GM23248 (cell line): ENCODE data around the gene C1QTNF1. TPM values are rescaled to one million over a fixed set of nuclear protein-coding genes. Genes with fewer than 3 reads are reported as not detected.

ENCODE experiments used
- DNase-seq: peaks from one replicate; pipeline ENCODE4 v3.0.0-alpha.2; 2015
- H2AFZ ChIP-seq: fragments of 200-600 bp; sonication (generic); 2 replicates; pipeline ENCODE4 v1.6.1; 2016; ENCODE audit warnings: antibody characterized with exemption
- H3F3A ChIP-seq: fragments of 200-600 bp; sonication (generic); 2 replicates; pipeline ENCODE4 v1.6.1; 2016; ENCODE audit warnings: mild to moderate bottlenecking, antibody characterized with exemption, mixed run types; ENCODE audit not compliant: insufficient read depth
- H3K27ac ChIP-seq: fragments of 200-600 bp; sonication (generic); 2 replicates; pipeline ENCODE4 v1.5.1; 2016; ENCODE audit warnings: mild to moderate bottlenecking
- H3K27me3 ChIP-seq: fragments of 200-600 bp; sonication (generic); replicated peaks from 2 replicates; pipeline ENCODE4 v1.6.1; 2016; ENCODE audit warnings: mild to moderate bottlenecking; ENCODE audit not compliant: insufficient read depth
- H3K36me3 ChIP-seq: fragments of 200-600 bp; sonication (generic); 2 replicates; pipeline ENCODE4 v1.6.1; 2016; ENCODE audit warnings: low read depth, mild to moderate bottlenecking
- H3K4me1 ChIP-seq: fragments of 200-600 bp; sonication (generic); 2 replicates; pipeline ENCODE4 v1.6.1; 2016; ENCODE audit warnings: mild to moderate bottlenecking; ENCODE audit not compliant: insufficient read depth
- H3K4me2 ChIP-seq: fragments of 200-600 bp; sonication (generic); one replicate; pipeline ENCODE4 v1.6.1; 2016; ENCODE audit warnings: mild to moderate bottlenecking; ENCODE audit not compliant: unreplicated experiment
- H3K4me3 ChIP-seq: fragments of 200-600 bp; sonication (generic); 2 replicates; pipeline ENCODE4 v1.5.1; 2016; ENCODE audit warnings: mild to moderate bottlenecking
- H3K79me2 ChIP-seq: fragments of 200-600 bp; sonication (generic); 2 replicates; pipeline ENCODE4 v1.6.1; 2016; ENCODE audit warnings: mild to moderate bottlenecking; ENCODE audit not compliant: insufficient read depth
- H3K9ac ChIP-seq: fragments of 200-600 bp; sonication (generic); 2 replicates; pipeline ENCODE4 v1.6.1; 2016; ENCODE audit warnings: mild to moderate bottlenecking
- H3K9me2 ChIP-seq: fragments of 200-600 bp; sonication (generic); 2 replicates; pipeline ENCODE4 v1.6.1; 2016; ENCODE audit warnings: mixed run types, mild to moderate bottlenecking, moderate library complexity; ENCODE audit not compliant: insufficient read depth
- H3K9me3 ChIP-seq: fragments of 200-600 bp; sonication (generic); one replicate; pipeline ENCODE4 v1.6.1; 2017; ENCODE audit warnings: low read depth
- H4K20me1 ChIP-seq: fragments of 200-600 bp; sonication (generic); 2 replicates; pipeline ENCODE4 v1.6.0; 2016; ENCODE audit not compliant: insufficient read depth
- EZH2 ChIP-seq: fragments of 200-600 bp; sonication (generic); IDR thresholded peaks from 2 replicates; pipeline ENCODE4 v1.6.1; 2018; ENCODE audit warnings: antibody characterized with exemption, mild to moderate bottlenecking; ENCODE audit not compliant: insufficient read depth, poor library complexity, severe bottlenecking
- EZH2phosphoT487 ChIP-seq: fragments of 200-600 bp; sonication (generic); IDR thresholded peaks from 2 replicates; pipeline ENCODE4 v1.6.1; 2018; ENCODE audit warnings: antibody characterized with exemption, moderate library complexity, mild to moderate bottlenecking, low read depth; ENCODE audit not compliant: insufficient read depth
- WGBS, 2 experiments: methylation state at CpG; one replicate each; pipeline ENCODE4 v1.1.6; 2015 to 2017; ENCODE audit warnings: low lambda C conversion rate in 2 of 2, low coverage in 1 of 2; ENCODE audit errors: missing lambda C conversion rate in 2 of 2; 5-methylcytosine and 5-hydroxymethylcytosine counted together
- in situ Hi-C: fragments of 300-500 bp; cut with MboI; formaldehyde crosslinking; loops from 2 replicates; pipeline ENCODE4 v1.15.0; 2020
- polyA plus RNA-seq: library from polyadenylated mRNA; unstranded; fragments of >200 nt; fragmentation: Nextera tagmentation; extraction: Ambion mirVana; gene quantifications from 2 replicates; pipeline ENCODE4 v1.2.1, GENCODE V29; 2016
- total RNA-seq: library from RNA; depleted of rRNA; stranded (reverse); fragments of >200 nt; shearing (Covaris generic); gene quantifications from 2 replicates; pipeline ENCODE4 v1.2.3, GENCODE V29; 2014

The C1QTNF1 gene
- total and polyA plus RNA-seq, 2 experiments from 2014 or later = 6.1 to 12.2 TPM

- Histone ChIP-seq H3K9me2 (no peaks in the 10 kb centered on the region), H4K20me1 (no peaks in the 10 kb centered on the region), H3K4me3 (peak overlapping the region; percentile 94), H3K79me2 (peaks cover 48% of the 10 kb centered on the region), H3K4me2 (peak overlapping the region; percentile 93), H3K9ac (peak overlapping the region; percentile 98), H3K27me3 (no peaks in the 10 kb centered on the region), H3K36me3 (peaks cover 2% of the 10 kb centered on the region; the same call in 1 of the 2 replicates), H3K9me3 (no peaks in the 10 kb centered on the region), H3F3A (0 out of 2 replicates have a peak, but pooled peaks cover 6% of the 10 kb centered on the region), H2AFZ (peak overlapping the region; percentile 58; the same call in 1 of the 2 replicates), H3K4me1 (peaks cover 30% of the 10 kb centered on the region), H3K27ac (peak overlapping the region; percentile 54; the same call in 1 of the 2 replicates)
- no peak for TF ChIP-seq EZH2phosphoT487
- no peak for TF ChIP-seq EZH2
- no peak for DNase-seq
- WGBS, 2 experiments = 31 to 33% methylated on average over 5 to 7 of the region's 7 CpGs
- in situ Hi-C loops = no loop called here
These were observed 15.1 kb upstream of the C1QTNF1 start for GRCh38 chr17:79008666-79009387.

GRCh38 chr17:79009397-79010303 lies 14.3 kb upstream of the C1QTNF1 start, which contains the start of gene CANT1:
Gene CANT1, minus strand, starts transcription at chr17:79009764. Its CDS starts 12,142 bp downstream, at chr17:78997622.
- Histone ChIP-seq H3K27ac (peak within 1 kb of the TSS; percentile 54), H3K4me2 (peak within 1 kb of the TSS; percentile 93), H3K36me3 (peaks cover 2% of the 10 kb centered on the region; the same call in 1 of the 2 replicates), H3K27me3 (no peaks in the 10 kb centered on the region), H4K20me1 (no peaks in the 10 kb centered on the region), H3K4me3 (peak within 1 kb of the TSS; percentile 94), H3K9me2 (no peaks in the 10 kb centered on the region), H3K9ac (peak within 1 kb of the TSS; percentile 98), H3K79me2 (peaks cover 45% of the 10 kb centered on the region), H3K4me1 (peaks cover 30% of the 10 kb centered on the region), H3K9me3 (no peaks in the 10 kb centered on the region), H3F3A (0 out of 2 replicates have a peak, but pooled peaks cover 6% of the 10 kb centered on the region), H2AFZ (peak within 1 kb of the TSS; percentile 97)
- no peak for TF ChIP-seq EZH2
- no peak for TF ChIP-seq EZH2phosphoT487
- DNase-seq = peak; percentile 93
- in situ Hi-C loops = no loop called here
- WGBS, 2 experiments = 1 to 3% methylated on average over 29 to 70 of the region's 73 CpGs

DNA sequence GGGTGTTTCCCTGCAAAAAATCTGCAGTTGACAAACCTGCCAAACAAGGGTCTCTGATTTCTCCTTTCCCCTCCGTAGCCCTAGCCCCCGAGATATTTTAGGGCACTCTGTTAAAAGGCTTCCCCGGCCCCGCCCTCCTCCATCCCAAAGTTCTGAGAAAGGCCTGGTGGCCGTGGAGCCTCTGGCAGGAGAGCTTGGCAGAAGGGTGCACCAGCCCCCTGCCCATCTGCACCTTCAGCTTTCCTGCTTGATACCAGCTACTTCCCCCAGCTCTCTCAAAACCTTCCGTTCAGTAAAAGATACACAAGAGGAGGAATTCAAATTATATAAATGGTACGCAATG lies 13.7 kb upstream of the C1QTNF1 start:
- peaks cover 42% of the 10 kb centered on the region for H3K79me2 ChIP-seq
- TF ChIP-seq EZH2 = no peak
- H3K4me3 ChIP-seq = peak overlapping the region; percentile 94
- H3K9me2 ChIP-seq = no peaks in the 10 kb centered on the region
- H3K36me3 ChIP-seq = peaks cover 2% of the 10 kb centered on the region; the same call in 1 of the 2 replicates
- peak overlapping the region; percentile 98 for H3K9ac ChIP-seq
- H3K27ac ChIP-seq = 0 out of 2 replicates have a peak overlapping the region, but pooled peaks have one; percentile 54
- 58 to 60% methylated on average over 5 to 7 of the region's 7 CpGs for WGBS, 2 experiments
- no peak for DNase-seq
- H3K4me1 ChIP-seq = peaks cover 30% of the 10 kb centered on the region
- H3K9me3 ChIP-seq = peaks cover 2% of the 10 kb centered on the region
- no peaks in the 10 kb centered on the region for H4K20me1 ChIP-seq
- H2AFZ ChIP-seq = peak overlapping the region; percentile 97
- in situ Hi-C loops = no loop called here
- H3K4me2 ChIP-seq = peak overlapping the region; percentile 91
- H3F3A ChIP-seq = 0 out of 2 replicates have a peak, but pooled peaks cover 6% of the 10 kb centered on the region
- no peaks in the 10 kb centered on the region for H3K27me3 ChIP-seq

DNA sequence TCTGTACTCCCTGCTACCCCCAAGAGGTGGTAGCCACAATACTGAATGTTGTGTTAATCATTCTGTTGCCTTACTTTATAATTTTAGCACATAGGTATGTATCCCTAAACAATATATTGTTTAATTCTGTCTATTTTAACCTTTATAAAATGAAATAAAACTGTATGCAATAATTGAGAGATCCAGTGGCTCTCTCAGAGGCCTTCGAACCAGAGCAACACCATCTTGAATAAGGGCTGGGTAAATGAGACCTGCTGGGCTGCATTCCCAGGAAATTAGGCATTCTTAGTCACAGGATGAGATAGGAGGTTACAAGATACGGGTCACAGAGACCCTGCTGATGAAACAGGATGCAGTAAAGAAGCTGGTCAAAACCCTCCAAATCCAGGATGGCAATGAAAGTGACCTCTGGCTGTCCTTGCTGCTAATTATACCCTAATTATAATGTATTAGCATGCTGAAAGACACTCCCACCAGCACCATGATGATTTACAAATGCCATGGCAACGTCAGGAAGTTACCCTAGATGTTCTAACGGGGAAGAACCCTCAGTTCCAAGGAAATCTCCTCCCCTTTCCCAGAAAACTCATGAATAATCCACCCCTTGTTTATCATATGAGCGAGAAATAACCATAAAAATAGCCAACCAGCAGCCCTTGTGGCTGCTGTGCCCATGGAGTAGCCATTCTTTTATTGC lies 12.4 kb upstream of the C1QTNF1 start:
- H3F3A ChIP-seq = 0 out of 2 replicates have a peak, but pooled peaks cover 6% of the 10 kb centered on the region
- no peak overlapping the region for H3K4me2 ChIP-seq
- TF ChIP-seq EZH2phosphoT487 (no peak), EZH2 (no peak)
- H3K36me3 ChIP-seq = peaks cover 2% of the 10 kb centered on the region; the same call in 1 of the 2 replicates
- WGBS, 2 experiments = 43 to 44% methylated on average over 5 of the region's 5 CpGs
- peak; percentile 52 for DNase-seq
- peak overlapping the region; percentile 58 for H2AFZ ChIP-seq
- peaks cover 30% of the 10 kb centered on the region for H3K4me1 ChIP-seq
- peaks cover 3% of the 10 kb centered on the region for H3K9me3 ChIP-seq
- no peaks in the 10 kb centered on the region for H3K27me3 ChIP-seq
- H3K27ac ChIP-seq = peak overlapping the region; percentile 22; the same call in 1 of the 2 replicates
- no peak overlapping the region for H3K9ac ChIP-seq
- H3K4me3 ChIP-seq = no peak overlapping the region
- in situ Hi-C loops = no loop called here
- H3K9me2 ChIP-seq = no peaks in the 10 kb centered on the region
- H3K79me2 ChIP-seq = peaks cover 28% of the 10 kb centered on the region
- H4K20me1 ChIP-seq = no peaks in the 10 kb centered on the region
